ENCODE results near the gene KCNK5.

The KCNK5 gene

DNA sequence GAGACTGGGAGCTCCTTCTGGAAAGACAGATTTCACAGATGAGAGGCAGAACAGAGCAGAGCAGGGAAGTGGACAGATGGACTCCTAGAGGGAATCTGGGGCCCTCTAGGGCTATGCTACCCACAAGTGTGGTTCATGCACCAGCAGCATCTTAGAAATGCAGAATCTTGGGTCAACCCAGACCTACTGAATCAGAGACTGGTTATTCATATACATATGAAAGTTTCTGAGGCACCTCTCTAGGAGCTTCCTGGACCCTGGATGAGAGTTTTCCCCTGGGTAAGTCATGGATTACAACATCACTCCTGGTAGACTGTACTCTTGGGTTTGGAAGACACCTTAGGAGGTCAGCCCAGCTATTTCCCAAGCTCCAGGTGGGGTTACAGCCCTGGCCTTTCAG is 58.9 kb downstream of the KCNK5 start:
- no peak for DNase-seq

DNA sequence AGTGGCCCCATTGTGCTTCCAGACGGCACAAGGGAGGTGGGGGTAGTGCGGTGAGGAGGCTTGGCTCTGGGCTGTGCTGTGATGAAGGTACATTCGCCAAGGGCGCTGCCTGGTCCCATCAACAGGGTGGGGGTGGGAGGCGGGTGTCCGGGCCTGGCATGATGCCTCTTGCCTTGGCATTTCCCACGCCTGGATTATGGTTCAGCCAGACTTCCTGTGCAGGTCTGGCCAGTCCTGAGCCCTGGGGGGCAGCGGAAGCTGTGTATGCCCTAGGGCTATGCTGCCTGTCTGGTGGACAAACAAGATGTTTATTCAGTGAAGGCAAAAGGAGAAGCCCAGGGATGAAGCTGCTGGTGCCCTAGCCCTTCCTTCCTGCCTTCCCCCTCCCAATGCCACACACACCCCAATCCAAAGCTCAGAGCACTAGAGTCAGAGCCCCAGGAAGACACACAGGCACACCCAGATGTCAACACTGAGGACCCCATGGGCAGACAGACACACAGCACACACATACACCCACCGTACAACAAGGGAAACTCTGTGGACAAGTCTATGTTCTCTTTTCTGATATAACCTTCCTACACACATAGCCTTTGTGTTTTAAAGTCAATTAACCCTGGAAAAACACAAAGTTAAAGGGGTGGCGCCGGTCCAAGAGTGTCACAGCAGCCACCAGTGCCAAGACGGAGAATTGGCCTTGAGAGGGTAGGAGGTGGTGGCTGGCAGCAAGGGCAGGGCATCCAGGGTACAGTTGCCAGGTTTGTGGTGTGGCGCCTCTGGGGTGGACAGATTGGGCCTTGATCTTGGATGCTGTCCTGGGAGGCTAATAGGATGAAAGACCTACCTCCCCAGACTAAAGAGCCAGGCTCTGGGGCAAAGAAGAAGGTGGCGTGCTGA is 59.6 kb downstream of the KCNK5 start:
- DNase-seq = no peak

DNA sequence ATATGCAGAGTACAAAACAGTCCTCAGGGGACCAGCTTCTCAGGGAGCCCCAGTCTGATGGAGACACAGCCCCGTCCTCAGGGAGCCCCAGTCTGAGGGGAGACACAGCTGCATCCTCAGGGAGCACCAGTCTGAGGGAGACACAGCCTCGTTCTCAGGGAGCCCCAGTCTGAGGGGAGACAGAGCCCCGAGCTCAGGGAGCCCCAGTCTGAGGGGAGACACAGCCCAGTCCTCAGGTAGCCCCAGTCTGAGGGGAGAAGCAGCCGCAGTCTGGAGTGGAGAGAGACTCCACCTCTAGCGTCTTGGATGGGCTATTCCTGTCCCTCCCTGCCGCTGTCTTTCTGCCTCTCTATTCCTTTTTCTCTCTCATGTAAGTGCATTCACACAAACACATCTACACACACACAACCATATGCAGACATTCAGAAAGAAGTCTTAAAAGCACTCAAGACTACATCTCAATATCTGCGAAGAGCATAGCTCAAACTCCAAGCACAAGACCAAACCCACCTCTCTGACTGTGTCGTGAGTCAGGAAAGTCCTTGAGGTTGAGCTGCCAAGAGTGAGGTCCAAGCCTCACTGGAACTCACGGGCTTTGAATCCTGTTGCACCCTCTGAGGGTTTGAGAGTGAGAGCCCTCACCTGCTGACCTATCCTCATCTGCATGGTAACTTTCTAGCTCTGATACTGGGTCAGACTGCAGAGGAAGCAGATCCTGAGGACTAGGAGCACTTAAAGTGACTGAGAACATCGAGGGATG is 61.2 kb downstream of the KCNK5 start:
- no peak for DNase-seq

DNA sequence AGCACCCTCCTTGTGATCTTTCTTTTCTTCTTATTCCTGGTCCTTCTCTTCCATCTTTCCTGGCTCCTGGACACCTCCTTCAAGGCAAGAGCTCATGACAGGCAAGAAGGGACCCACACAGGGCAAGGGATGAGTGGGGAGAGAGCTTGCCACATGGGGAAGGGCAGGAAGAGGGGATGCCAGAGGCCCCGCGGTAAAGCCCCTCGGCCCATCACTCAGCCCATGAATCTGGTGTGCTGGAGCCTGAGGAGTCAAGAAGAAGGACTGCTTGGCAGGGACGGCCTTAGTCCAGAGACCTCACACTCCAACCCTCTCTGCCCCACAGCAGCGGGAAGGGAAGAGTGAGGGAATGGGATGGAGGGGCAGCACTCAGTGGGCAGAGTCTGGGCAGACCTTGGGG is 62.0 kb downstream of the KCNK5 start:
- no peak for DNase-seq

DNA sequence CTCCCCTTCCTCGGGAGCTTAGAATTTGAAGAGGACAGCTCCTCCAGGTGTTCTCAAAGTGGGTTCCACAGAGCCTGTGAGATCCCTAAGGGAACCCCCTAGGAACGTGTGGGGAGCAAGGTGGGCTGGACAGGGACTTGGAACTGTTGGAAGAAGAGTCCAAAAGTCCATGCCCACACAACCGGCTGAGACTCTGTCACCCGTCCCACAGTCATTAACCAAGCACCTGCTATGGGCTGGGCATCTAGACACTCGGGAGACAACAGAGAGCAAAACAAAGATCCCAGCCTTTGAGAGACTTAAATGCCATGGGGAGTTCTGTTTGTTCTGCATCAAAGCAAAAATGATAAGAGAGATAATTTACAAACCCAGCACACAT is 62.4 kb downstream of the KCNK5 start:
- no peak for DNase-seq

DNA sequence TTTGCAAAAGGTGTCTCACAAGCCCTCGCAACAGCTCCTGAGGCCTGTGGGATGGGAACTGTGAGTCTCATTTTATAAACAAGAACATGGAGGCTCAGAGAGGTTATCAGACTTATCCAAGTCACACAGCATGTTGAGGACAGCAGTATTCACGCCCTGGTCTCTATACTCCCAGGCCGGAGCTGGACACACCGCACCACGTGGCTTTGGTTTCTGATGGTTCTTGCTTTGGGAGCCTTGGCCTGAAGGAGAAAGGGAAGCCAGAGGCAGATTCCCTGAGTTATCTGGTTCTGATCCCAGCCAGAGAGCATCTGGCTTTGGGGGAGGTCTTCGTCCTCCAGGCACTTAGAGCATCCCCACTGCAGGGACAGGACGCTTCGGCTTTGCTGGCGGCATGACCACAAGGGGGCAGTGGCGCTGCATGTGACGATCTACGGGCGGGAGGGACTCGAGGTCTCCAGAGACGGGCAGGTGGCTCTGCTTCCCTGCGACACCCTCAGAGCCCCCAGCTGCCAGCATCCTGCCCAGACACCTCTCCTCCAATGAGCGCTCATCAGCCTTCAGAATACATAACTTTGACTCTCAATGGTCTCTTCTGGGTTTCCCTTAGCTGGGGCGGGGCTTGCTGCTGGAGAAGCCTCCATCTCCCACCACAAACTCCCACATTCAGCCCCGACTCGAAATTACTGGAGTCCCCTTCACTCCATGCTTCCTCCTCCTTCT is 62.9 kb downstream of the KCNK5 start:
- DNase-seq = peak; percentile 49

DNA sequence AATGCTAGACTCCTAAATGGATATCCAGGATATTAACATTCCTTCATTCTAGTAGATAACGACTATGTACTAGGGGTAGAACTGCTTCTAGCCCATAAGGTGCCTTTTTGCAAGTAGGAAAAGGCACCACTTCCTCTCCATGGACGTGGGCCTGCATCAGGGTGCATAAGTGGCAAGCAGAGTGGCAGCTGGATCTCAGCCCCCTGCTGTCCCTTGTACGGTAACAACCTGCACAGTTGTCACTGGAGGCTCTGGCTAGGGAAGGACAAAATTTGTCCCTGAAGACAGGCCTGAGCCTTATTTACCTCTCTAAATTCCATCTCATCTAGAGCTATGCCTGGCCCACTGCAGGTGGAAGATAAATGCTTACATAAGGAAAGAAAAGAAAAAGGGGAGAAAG is 71.8 kb downstream of the KCNK5 start:
- DNase-seq = no peak

DNA sequence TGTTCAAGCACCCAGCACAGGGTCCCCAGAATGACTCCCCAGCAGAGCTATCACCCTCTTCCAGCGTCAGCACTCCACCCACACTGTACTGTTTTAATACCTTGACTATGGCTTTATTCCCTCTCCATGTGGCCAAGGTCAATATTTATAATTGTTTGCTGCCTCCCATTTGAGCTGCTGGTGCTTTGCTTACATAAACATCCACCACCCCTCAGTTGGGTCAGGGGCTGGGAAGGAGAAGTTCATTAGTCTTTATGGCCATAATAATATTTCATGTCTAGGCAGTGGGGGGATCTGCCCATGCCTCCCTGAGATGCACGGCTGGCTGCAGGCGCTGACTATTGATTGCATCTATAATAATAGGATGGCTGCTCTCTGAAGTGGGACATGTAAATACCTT is 72.5 kb downstream of the KCNK5 start:
- DNase-seq = no peak

DNA sequence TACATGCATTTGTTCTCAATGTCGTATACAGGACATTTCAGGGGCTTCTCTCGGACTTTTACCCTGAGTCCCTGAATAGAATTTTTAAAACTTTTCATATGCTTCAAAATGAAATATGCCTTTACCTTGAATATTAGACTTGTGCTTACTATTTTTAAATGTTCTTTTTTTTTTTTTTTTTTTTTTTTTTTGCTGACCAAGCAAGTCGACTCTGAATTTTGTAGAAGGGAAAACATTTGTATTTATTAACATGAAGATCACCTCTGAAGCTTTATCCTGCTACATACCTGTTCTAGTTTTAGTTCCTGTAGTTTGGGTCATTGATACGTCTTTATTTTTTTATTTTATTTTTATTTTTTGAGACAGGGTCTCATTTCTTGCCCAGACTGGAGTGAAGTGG is 74.6 kb downstream of the KCNK5 start:
- no peak for DNase-seq

DNA sequence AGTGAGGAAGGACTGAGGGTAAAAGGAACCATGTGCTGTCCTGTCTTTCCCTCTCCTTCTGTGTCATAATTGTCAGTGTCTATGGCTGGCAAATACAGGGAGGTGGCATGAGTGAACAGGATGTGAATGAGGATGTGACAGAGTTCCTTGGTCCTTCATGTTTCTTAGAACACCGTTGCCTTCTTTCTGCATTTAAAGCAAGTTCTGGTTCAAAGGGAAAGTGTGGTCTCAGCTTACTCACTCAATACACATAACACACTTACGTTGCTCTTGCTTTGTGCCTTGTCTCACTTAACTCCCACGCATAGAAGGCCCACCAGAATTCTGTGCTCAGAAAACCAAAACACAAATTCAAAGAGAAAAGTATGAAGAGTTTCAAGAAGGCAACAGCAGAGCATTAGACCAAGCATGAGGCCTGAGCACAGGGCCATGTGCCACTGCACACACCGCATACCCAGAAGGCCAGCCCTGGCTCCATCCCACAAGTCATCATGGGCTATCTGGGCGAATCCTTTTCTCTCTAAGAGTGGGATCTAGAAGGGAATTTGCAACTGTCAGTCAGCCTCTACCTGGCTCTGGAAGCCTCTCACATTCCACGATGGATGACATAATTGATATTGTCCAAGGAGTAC is 75.4 kb downstream of the KCNK5 start:
- no peak for DNase-seq

DNA sequence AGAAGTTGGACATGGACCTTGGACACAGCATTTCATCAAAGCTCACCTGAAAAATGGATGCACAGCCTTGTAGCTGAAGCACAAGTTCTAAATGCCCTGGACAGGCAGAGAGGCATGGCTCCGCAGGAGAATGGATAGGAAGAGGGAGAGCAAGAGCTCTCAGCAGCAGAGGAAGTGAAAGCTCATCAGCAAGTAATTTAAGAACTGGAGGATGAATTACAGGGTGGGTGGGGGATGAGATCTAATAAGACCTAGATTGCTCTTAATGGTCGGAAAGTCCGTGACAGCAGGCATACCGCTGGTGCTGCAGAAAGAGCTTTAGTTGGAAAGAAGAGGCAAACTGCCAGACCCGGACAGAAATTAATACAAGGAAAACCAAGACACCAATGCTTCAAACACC is 77.0 kb downstream of the KCNK5 start:
- DNase-seq = no peak

DNA sequence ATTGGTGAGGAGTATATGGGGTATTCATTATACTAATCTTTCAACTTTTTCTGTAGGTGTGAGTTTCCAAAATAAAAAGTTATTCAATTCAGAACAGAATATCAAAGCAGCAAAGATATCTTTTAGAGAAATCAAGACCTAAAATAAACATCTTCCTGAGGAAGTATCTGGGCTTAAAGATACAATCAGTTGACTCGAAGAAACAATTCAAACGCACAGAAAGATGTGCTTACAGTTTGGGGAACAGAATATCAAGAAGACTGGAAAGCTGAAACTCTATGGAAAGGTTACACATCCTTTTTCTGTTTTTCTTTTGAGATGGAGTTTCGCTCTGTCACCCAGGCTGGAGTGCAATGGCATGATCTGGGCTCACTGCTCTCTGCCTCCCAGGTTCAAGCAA is 78.1 kb downstream of the KCNK5 start:
- no peak for DNase-seq

DNA sequence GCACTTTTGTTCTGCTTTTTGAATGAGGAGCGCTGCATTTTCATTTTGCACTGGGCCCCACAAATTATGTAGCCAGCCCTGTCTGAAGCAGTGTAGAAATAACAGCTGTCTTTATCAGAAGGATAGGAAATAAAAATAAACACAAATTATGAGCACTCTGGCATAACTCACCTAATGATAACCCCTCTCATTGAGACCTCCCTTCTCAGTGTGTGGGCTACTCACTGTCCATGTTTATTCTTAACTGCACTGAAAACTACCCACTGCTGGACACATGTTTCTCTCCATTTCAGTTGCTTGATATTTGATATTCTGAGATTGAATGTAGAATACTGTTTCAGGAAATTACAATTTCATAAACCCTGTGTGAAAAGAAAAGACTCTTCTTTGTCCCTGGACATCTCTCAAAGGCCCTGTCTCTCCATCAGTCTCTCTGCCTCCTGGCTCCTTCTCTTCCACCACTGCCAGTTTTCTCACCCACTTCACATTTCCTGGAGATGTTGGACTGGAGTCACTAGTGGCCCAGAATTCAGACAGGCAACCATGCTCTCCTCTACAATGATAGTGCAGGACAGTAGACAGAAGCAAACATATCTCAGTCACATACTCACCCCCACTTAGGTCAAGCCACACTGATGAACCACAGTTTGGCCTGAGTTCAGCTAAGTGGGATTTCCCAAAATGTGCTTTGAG is 84.6 kb downstream of the KCNK5 start:
- DNase-seq = no peak

DNA sequence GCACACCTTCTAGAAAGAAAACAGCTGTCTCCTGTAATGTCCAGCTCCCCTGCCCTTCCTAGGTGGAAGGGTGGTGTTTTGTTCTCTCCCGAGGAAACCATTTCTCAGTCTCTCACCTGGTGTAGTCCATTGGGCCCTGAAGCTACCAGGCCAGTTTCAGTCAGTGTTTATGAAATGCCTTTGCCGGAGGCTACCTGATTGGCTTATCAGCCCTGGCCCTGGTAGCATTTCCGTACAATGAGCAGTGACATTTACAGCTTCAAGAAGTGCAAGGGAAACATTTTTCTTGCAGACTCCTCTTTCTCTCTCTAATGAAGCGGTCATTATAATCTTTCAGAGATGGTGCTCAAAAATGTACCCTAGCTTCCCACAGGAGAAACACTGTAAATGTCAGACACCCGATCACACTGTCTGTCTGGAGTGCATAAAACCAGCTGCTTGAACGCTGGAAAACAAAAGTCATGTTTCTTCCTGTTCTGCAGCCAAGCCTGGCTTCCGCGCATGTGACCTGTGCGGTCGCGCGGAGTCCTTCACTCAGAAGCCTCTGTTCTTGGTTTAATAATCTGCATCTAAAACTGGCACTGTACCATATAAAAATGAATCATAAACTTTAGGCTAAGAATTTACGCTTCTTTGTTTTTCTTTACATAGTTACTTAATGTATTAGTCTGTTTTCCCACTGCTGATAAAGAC is 85.9 kb downstream of the KCNK5 start:
- no peak for DNase-seq

DNA sequence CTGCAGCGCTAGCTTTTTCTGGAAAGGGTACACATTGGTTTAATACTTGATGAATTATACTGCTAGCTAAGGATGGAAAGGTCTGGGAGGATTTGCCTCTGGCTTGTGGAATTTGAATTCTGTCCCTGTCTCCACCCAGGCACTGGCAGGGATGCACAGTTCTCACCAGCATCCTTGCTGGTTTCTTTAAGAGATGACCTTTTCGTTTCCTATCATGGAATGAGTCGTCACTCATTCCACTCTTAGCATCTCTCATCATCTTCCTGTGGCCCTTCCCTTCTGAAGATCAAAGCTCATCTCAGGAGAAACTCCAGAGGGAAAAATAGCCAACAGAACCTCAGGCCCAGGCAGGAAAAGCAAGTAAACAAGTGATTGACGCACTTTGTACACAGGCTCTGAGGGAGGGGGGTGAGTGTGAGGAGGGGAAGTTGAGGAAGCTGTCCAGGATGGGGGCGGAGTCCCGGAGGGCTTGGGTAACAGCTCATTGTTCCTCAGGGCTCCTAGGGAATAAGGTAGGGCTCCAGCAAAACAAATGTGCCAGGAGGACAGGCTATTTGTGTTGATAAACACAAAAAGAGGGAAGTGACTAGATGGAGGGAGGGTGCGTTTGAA is 88.6 kb downstream of the KCNK5 start:
- DNase-seq = no peak
